ENCODE results near the gene NCOA3.
A peak's percentile ranks its signal among the peaks of the same experiment; 100 is the strongest.
"Not testable (repeated sequence)": the region's sequence is repeated elsewhere in the genome, so short reads cannot be mapped to it uniquely, and the experiment has no call there.

NCOA3 gene

DNA sequence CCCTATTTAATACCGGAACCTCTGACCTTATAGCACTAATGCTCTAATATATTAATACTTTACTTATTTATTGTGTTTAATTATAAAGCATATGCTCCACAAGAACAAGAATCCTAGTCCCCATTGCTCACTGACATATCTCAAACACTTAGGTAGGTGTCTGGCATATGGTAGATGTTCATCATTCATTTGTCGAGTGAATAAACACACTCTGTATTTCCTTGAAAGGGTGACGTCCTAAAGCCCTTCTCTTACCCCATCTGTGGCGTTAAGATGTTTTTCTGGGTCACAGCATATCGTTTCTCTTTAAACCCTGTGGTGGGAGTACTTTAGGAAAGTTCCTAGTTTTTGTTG lies 45.3 kb downstream of the NCOA3 start:
- Histone ChIP-seq H3K36me3 (ENCODE audit: insufficient read depth, low read depth, low read length) (no peaks in the 10 kb centered on the region), H3K27ac (ENCODE audit: low read length) (no peak overlapping the region), H3K4me3 (ENCODE audit: low read length) (no peak overlapping the region), H3K9ac (ENCODE audit: low read depth, low read length) (no peak overlapping the region), H3K27me3 (ENCODE audit: insufficient read depth, low read length) (no peaks in the 10 kb centered on the region), H3K9me3 (ENCODE audit: insufficient read depth, low read depth, low read length) (no peaks in the 10 kb centered on the region), H3K4me1 (ENCODE audit: insufficient read depth, low read length) (peaks cover 14% of the 10 kb centered on the region; the same call in 1 of the 2 replicates)

DNA sequence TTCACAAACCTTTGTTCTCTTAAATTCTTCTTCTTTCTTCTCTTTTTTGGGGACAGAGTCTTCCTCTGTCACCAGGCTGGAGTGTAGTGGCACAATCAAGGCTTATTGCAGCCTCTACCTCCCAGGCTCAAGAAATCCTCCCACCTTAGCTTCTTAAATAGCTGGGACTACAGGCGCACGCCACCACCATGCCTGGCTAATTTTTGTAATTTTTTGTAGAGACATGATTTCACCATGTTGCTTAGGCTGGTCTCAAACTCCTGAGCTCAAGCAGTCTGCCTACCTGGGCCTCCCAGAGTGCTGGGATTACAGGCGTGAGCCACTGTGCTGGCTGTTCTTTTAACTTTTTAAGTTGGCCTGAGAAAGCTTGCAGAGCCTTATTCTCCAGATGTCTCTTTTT lies 48.0 kb downstream of the NCOA3 start:
- no peak overlapping the region for H3K27ac ChIP-seq (ENCODE audit: low read length)
- no peaks in the 10 kb centered on the region for H3K9me3 ChIP-seq (ENCODE audit: insufficient read depth, low read depth, low read length)
- peaks cover 10% of the 10 kb centered on the region; the same call in 1 of the 2 replicates for H3K4me1 ChIP-seq (ENCODE audit: insufficient read depth, low read length)
- H3K4me3 ChIP-seq (ENCODE audit: low read length), result no peak overlapping the region
- H3K9ac ChIP-seq (ENCODE audit: low read depth, low read length), result no peak overlapping the region
- no peaks in the 10 kb centered on the region for H3K36me3 ChIP-seq (ENCODE audit: insufficient read depth, low read depth, low read length)
- H3K27me3 ChIP-seq (ENCODE audit: insufficient read depth, low read length), result no peaks in the 10 kb centered on the region

GRCh38 chr20:47551222-47551621 lies 49.5 kb downstream of the NCOA3 start:
- Histone ChIP-seq H3K27ac (ENCODE audit: low read length) (no peak overlapping the region), H3K27me3 (ENCODE audit: insufficient read depth, low read length) (no peaks in the 10 kb centered on the region), H3K9me3 (ENCODE audit: insufficient read depth, low read depth, low read length) (no peaks in the 10 kb centered on the region), H3K36me3 (ENCODE audit: insufficient read depth, low read depth, low read length) (no peaks in the 10 kb centered on the region), H3K4me3 (ENCODE audit: low read length) (no peak overlapping the region), H3K4me1 (ENCODE audit: insufficient read depth, low read length) (peaks cover 2% of the 10 kb centered on the region; the same call in 1 of the 2 replicates), H3K9ac (ENCODE audit: low read depth, low read length) (no peak overlapping the region)

DNA sequence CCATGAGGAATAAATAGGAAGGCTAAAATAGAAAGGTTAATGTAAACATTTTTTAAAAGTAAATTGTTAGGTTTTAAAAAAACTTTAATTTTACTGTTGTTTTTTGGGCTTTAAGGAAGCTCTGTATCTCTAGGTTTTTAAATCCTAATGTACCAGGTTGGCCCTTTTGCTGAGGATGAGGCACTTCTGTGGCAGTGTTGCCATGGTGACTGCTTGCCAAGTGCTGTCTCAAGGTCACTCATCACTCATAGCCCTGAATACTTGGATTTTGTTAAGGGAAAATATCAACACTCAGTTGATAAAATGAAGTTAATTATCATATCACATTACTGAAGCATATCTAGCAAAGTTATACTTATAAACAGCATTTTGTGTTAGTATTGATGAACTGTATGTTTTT lies 50.2 kb downstream of the NCOA3 start:
- Histone ChIP-seq H3K36me3 (ENCODE audit: insufficient read depth, low read depth, low read length) (no peaks in the 10 kb centered on the region), H3K4me1 (ENCODE audit: insufficient read depth, low read length) (peaks cover 5% of the 10 kb centered on the region; the same call in 1 of the 2 replicates), H3K9me3 (ENCODE audit: insufficient read depth, low read depth, low read length) (no peaks in the 10 kb centered on the region), H3K4me3 (ENCODE audit: low read length) (no peak overlapping the region), H3K9ac (ENCODE audit: low read depth, low read length) (no peak overlapping the region), H3K27me3 (ENCODE audit: insufficient read depth, low read length) (no peaks in the 10 kb centered on the region), H3K27ac (ENCODE audit: low read length) (no peak overlapping the region)

- Histone ChIP-seq H3K4me3 (ENCODE audit: low read length) (no peak overlapping the region), H3K4me1 (ENCODE audit: insufficient read depth, low read length) (peaks cover 14% of the 10 kb centered on the region; the same call in 1 of the 2 replicates), H3K9ac (ENCODE audit: low read depth, low read length) (no peak overlapping the region), H3K27me3 (ENCODE audit: insufficient read depth, low read length) (no peaks in the 10 kb centered on the region), H3K36me3 (ENCODE audit: insufficient read depth, low read depth, low read length) (no peaks in the 10 kb centered on the region), H3K9me3 (ENCODE audit: insufficient read depth, low read depth, low read length) (no peaks in the 10 kb centered on the region), H3K27ac (ENCODE audit: low read length) (no peak overlapping the region)
These were observed 51.3 kb downstream of the NCOA3 start for GRCh38 chr20:47552996-47553395.

DNA sequence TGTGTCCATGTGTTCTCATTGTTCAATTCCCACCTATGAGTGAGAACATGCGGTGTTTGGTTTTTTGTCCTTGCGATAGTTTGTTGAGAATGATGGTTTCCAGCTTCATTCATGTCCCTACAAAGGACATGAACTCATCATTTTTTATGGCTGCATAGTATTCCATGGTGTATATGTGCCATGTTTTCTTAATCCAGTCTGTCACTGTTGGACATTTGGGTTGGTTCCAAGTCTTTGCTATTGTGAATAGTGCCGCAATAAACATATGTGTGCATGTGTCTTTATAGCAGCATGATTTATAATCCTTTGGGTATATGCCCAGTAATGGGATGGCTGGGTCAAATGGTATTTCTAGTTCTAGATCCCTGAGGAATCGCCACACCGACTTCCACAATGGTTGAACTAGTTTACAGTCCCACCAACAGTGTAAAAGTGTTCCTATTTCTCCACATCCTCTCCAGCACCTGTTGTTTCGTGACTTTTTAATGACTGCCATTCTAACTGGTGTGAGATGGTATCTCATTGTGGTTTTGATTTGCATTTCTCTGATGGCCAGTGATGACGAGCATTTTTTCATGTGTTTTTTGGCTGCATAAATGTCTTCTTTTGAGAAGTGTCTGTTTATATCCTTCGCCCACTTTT lies 52.0 kb downstream of the NCOA3 start:
- not testable (repeated sequence) for H3K9ac ChIP-seq (ENCODE audit: low read depth, low read length); H3K27me3 ChIP-seq (ENCODE audit: insufficient read depth, low read length); H3K36me3 ChIP-seq (ENCODE audit: insufficient read depth, low read depth, low read length); H3K9me3 ChIP-seq (ENCODE audit: insufficient read depth, low read depth, low read length); H3K4me3 ChIP-seq (ENCODE audit: low read length); H3K27ac ChIP-seq (ENCODE audit: low read length)
- H3K4me1 ChIP-seq (ENCODE audit: insufficient read depth, low read length), result peaks cover 20% of the 10 kb centered on the region; the same call in 1 of the 2 replicates

DNA sequence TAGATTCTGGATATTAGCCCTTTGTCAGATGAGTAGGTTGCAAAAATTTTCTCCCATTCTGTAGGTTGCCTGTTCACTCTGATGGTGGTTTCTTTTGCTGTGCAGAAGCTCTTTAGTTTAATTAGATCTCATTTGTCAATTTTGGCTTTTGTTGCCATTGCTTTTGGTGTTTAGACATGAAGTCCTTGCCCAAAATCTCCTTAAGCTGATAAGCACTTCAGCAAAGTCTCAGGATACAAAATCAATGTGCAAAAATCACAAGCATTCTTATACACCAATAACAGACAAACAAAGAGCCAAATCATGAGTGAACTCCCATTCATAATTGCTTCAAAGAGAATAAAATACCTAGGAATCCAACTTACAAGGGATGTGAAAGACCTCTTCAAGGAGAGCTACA lies 52.6 kb downstream of the NCOA3 start:
- H3K4me3 ChIP-seq (ENCODE audit: low read length); H3K27me3 ChIP-seq (ENCODE audit: insufficient read depth, low read length); H3K36me3 ChIP-seq (ENCODE audit: insufficient read depth, low read depth, low read length); H3K9me3 ChIP-seq (ENCODE audit: insufficient read depth, low read depth, low read length); H3K27ac ChIP-seq (ENCODE audit: low read length); H3K9ac ChIP-seq (ENCODE audit: low read depth, low read length): not testable (repeated sequence)
- peaks cover 25% of the 10 kb centered on the region; the same call in 1 of the 2 replicates for H3K4me1 ChIP-seq (ENCODE audit: insufficient read depth, low read length)

- Histone ChIP-seq H3K4me1 (ENCODE audit: insufficient read depth, low read length) (peaks cover 33% of the 10 kb centered on the region), H3K27me3 (ENCODE audit: insufficient read depth, low read length) (no peaks in the 10 kb centered on the region), H3K27ac (ENCODE audit: low read length) (no peak overlapping the region), H3K9ac (ENCODE audit: low read depth, low read length) (peak overlapping the region; percentile 37; the same call in 1 of the 2 replicates), H3K4me3 (ENCODE audit: low read length) (peak overlapping the region; percentile 57), H3K36me3 (ENCODE audit: insufficient read depth, low read depth, low read length) (no peaks in the 10 kb centered on the region), H3K9me3 (ENCODE audit: insufficient read depth, low read depth, low read length) (no peaks in the 10 kb centered on the region)
These were observed 55.5 kb downstream of the NCOA3 start for GRCh38 chr20:47557218-47557617.

- Histone ChIP-seq H3K27me3 (ENCODE audit: insufficient read depth, low read length) (no peaks in the 10 kb centered on the region), H3K4me3 (ENCODE audit: low read length) (peak overlapping the region; percentile 57), H3K9me3 (ENCODE audit: insufficient read depth, low read depth, low read length) (no peaks in the 10 kb centered on the region), H3K36me3 (ENCODE audit: insufficient read depth, low read depth, low read length) (no peaks in the 10 kb centered on the region), H3K9ac (ENCODE audit: low read depth, low read length) (peak overlapping the region; percentile 37; the same call in 1 of the 2 replicates), H3K4me1 (ENCODE audit: insufficient read depth, low read length) (peaks cover 33% of the 10 kb centered on the region), H3K27ac (ENCODE audit: low read length) (no peak overlapping the region)
These were observed 56.1 kb downstream of the NCOA3 start for GRCh38 chr20:47557791-47558190.

GRCh38 chr20:47558295-47559066 lies 56.8 kb downstream of the NCOA3 start:
- Histone ChIP-seq H3K9ac (ENCODE audit: low read depth, low read length) (no peak overlapping the region), H3K27me3 (ENCODE audit: insufficient read depth, low read length) (no peaks in the 10 kb centered on the region), H3K4me3 (ENCODE audit: low read length) (no peak overlapping the region), H3K27ac (ENCODE audit: low read length) (no peak overlapping the region), H3K4me1 (ENCODE audit: insufficient read depth, low read length) (peaks cover 33% of the 10 kb centered on the region), H3K9me3 (ENCODE audit: insufficient read depth, low read depth, low read length) (no peaks in the 10 kb centered on the region), H3K36me3 (ENCODE audit: insufficient read depth, low read depth, low read length) (no peaks in the 10 kb centered on the region)

DNA sequence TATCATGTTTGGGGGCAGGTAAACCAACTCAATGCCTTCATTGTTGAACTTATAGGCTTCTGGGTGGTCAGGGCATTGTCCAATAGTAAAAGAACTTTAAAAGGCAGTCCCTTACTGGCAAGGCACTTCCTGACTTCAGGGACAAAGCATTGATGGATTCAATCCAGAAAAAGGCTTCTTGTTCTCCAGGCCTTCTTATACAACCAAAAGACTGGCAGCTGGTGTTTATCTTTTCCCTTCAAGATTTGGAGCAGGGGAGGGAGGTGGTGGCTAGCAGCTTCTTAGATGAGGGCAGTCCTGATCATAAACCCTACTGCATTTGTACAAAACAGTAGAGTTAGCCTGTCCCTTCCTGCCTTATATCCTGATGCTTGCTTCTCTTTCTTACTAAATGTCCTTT lies 57.5 kb downstream of the NCOA3 start:
- no peaks in the 10 kb centered on the region for H3K9me3 ChIP-seq (ENCODE audit: insufficient read depth, low read depth, low read length)
- H3K4me3 ChIP-seq (ENCODE audit: low read length), result no peak overlapping the region
- no peaks in the 10 kb centered on the region for H3K27me3 ChIP-seq (ENCODE audit: insufficient read depth, low read length)
- H3K27ac ChIP-seq (ENCODE audit: low read length), result no peak overlapping the region
- H3K36me3 ChIP-seq (ENCODE audit: insufficient read depth, low read depth, low read length), result no peaks in the 10 kb centered on the region
- H3K4me1 ChIP-seq (ENCODE audit: insufficient read depth, low read length), result peaks cover 33% of the 10 kb centered on the region
- no peak overlapping the region for H3K9ac ChIP-seq (ENCODE audit: low read depth, low read length)

- H3K27ac ChIP-seq (ENCODE audit: low read length), result no peak overlapping the region
- peaks cover 33% of the 10 kb centered on the region for H3K4me1 ChIP-seq (ENCODE audit: insufficient read depth, low read length)
- H3K27me3 ChIP-seq (ENCODE audit: insufficient read depth, low read length), result no peaks in the 10 kb centered on the region
- H3K9ac ChIP-seq (ENCODE audit: low read depth, low read length), result no peak overlapping the region
- no peaks in the 10 kb centered on the region for H3K9me3 ChIP-seq (ENCODE audit: insufficient read depth, low read depth, low read length)
- no peak overlapping the region for H3K4me3 ChIP-seq (ENCODE audit: low read length)
- H3K36me3 ChIP-seq (ENCODE audit: insufficient read depth, low read depth, low read length), result no peaks in the 10 kb centered on the region
These were observed 59.5 kb downstream of the NCOA3 start for GRCh38 chr20:47561180-47561579.
